CD4-positive, alpha-beta T cell (primary cell): ENCODE data around the gene SEBOX. TPM values are rescaled to one million over a fixed set of nuclear protein-coding genes. Genes with fewer than 3 reads are reported as not detected.

ENCODE experiments used
- ATAC-seq: fragments of 200-7000 bp; cut with Tn5 transposase; one replicate; pipeline ENCODE4 v1.10.0; 2022; ENCODE audit warnings: mild to moderate bottlenecking; ENCODE audit not compliant: poor library complexity
- CTCF ChIA-PET: fragments of 350-600 bp; sonication (Branson Sonifier 250); formaldehyde crosslinking; loops from one replicate; lab custom pipeline; 2021; ENCODE audit warnings: antibody characterized with exemption, inconsistent platforms; lab: Charles Lee
- POLR2A ChIA-PET: fragments of 350-600 bp; sonication (Branson Sonifier 250); formaldehyde crosslinking; loops from one replicate; lab custom pipeline; 2021; ENCODE audit warnings: antibody characterized with exemption, inconsistent platforms; lab: Charles Lee
- DNase-seq, 14 experiments: peaks; one replicate each; pipeline ENCODE4 v3.0.0-alpha.2; 2013 to 2020; ENCODE audit warnings: mixed read lengths in 2 of 14
- H3K27ac ChIP-seq, 2 donors: one replicate each; pipeline versions ENCODE4 v1.5.1 to v1.7.0; 2013; ENCODE audit warnings: low read length in 2 of 2, low read depth in 1 of 2, mild to moderate bottlenecking in 1 of 2
- H3K27me3 ChIP-seq, 2 experiments: 1 replicate in 1 of 2; 2 replicates in 1 of 2; pipeline versions ENCODE4 v1.6.1 to v1.7.0; 2013; ENCODE audit warnings: low read length in 2 of 2, control low read depth in 1 of 2, mild to moderate bottlenecking in 1 of 2, moderate library complexity in 1 of 2; ENCODE audit not compliant: insufficient read depth in 2 of 2, control insufficient read depth in 1 of 2
- H3K36me3 ChIP-seq: one replicate; pipeline ENCODE4 v1.6.1; 2013; ENCODE audit warnings: low read length, control low read depth; ENCODE audit not compliant: insufficient read depth
- H3K4me1 ChIP-seq: one replicate; pipeline ENCODE4 v1.6.1; 2013; ENCODE audit warnings: low read length, control low read depth; ENCODE audit not compliant: insufficient read depth
- H3K4me3 ChIP-seq: one replicate; pipeline ENCODE4 v1.5.1; 2013; ENCODE audit warnings: mild to moderate bottlenecking, low read length, moderate library complexity
- H3K9me3 ChIP-seq, 2 experiments: 1 replicate in 1 of 2; 2 replicates in 1 of 2; pipeline versions ENCODE4 v1.6.1 to v1.7.0; 2013; ENCODE audit warnings: low read length in 2 of 2, mild to moderate bottlenecking in 2 of 2, control low read depth in 1 of 2, moderate library complexity in 1 of 2; ENCODE audit not compliant: control insufficient read depth in 1 of 2, insufficient read depth in 1 of 2
- H3K27ac Mint-ChIP-seq: one replicate; pipeline ENCODE4 v1.8.0; 2020; ENCODE audit warnings: mixed read lengths
- H3K27me3 Mint-ChIP-seq: one replicate; pipeline ENCODE4 v1.8.0; 2021; ENCODE audit warnings: mixed read lengths
- H3K36me3 Mint-ChIP-seq: one replicate; pipeline ENCODE4 v1.8.0; 2021; ENCODE audit warnings: low read depth, mixed read lengths
- H3K4me1 Mint-ChIP-seq: one replicate; pipeline ENCODE4 v1.8.0; 2021; ENCODE audit warnings: low read depth, mixed read lengths
- H3K4me3 Mint-ChIP-seq: one replicate; pipeline ENCODE4 v1.8.0; 2020; ENCODE audit warnings: mild to moderate bottlenecking, mixed read lengths
- H3K9me3 Mint-ChIP-seq: one replicate; pipeline ENCODE4 v1.8.0; 2020; ENCODE audit warnings: mixed read lengths
- intact Hi-C, 2 experiments: fragments of 100-400 bp; cut with DNase I in 1 of 2; cut with micrococcal nuclease in 1 of 2; formaldehyde crosslinking; loops; one replicate each; pipeline versions ENCODE4 v1.15.1 to v1.9.0; 2023 to 2025; cut with DNase I, micrococcal nuclease
- total RNA-seq, 174 experiments: library from RNA in 2 of 174; stranded (reverse) in 2 of 174; gene quantifications; one replicate each; pipeline ENCODE4 v1.2.3 and lab custom pipeline; 2021 to 2026
- TF ChIP-seq, protein P1 (sequence below): fragments of 200-600 bp; IDR thresholded peaks from one replicate; pipeline ENCODE4 v1.8.0; 2022; ENCODE audit warnings: antibody characterized with exemption, mild to moderate bottlenecking

Gene SEBOX
- total RNA-seq, 2 experiments from 2014 or later = not detected

DNA sequence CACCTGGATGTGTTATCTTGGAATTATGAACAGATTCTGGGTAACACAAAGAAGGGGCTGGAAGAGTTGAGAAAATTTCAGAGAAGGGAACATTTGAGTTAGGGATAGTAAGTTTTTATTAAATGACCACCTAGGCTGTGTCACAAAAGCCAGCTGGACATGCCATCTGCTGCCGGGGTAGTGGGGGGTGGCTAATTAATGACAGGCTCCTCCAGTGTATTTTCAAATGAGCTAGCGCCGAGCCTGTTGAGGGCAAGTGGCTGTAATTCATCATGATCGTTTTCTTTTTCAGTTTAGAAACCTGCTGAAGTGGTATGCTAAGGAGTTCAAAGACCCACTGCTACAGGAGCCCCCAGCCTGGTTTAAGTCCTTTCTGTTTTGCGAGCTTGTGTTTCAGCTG, 39.8 kb downstream of the SEBOX start:
- Mint-ChIP-seq H3K27ac (no peak overlapping the region), H3K4me1 (peaks cover under 1% of the 10 kb centered on the region), H3K9me3 (no peaks in the 10 kb centered on the region), H3K36me3 (peaks cover 35% of the 10 kb centered on the region), H3K27me3 (no peaks in the 10 kb centered on the region), H3K4me3 (no peak overlapping the region)
- no peak for DNase-seq
- ATAC-seq = no peak
- intact Hi-C loops = no loop called here
- H3K36me3 ChIP-seq = peaks cover 20% of the 10 kb centered on the region
- no peaks in the 10 kb centered on the region for H3K4me1 ChIP-seq
- ChIA-PET CTCF (interaction anchor here (0.7 kb wide), 1 partner anchor 73 kb away, joined by 3 read pairs; no protein-coding TSS in a partner anchor), POLR2A (interaction anchor here (1.8 kb wide), 1 partner anchor 10 kb away, joined by 7 read pairs; the partner anchor contains the start of genes IFT20 and TNFAIP1)
- H3K9me3 ChIP-seq = no peaks in the 10 kb centered on the region
- H3K27ac ChIP-seq = no peak overlapping the region
- TF ChIP-seq, protein P1, sequence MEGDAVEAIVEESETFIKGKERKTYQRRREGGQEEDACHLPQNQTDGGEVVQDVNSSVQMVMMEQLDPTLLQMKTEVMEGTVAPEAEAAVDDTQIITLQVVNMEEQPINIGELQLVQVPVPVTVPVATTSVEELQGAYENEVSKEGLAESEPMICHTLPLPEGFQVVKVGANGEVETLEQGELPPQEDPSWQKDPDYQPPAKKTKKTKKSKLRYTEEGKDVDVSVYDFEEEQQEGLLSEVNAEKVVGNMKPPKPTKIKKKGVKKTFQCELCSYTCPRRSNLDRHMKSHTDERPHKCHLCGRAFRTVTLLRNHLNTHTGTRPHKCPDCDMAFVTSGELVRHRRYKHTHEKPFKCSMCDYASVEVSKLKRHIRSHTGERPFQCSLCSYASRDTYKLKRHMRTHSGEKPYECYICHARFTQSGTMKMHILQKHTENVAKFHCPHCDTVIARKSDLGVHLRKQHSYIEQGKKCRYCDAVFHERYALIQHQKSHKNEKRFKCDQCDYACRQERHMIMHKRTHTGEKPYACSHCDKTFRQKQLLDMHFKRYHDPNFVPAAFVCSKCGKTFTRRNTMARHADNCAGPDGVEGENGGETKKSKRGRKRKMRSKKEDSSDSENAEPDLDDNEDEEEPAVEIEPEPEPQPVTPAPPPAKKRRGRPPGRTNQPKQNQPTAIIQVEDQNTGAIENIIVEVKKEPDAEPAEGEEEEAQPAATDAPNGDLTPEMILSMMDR = no peak
- no peak overlapping the region for H3K4me3 ChIP-seq
- H3K27me3 ChIP-seq = no peaks in the 10 kb centered on the region

DNA sequence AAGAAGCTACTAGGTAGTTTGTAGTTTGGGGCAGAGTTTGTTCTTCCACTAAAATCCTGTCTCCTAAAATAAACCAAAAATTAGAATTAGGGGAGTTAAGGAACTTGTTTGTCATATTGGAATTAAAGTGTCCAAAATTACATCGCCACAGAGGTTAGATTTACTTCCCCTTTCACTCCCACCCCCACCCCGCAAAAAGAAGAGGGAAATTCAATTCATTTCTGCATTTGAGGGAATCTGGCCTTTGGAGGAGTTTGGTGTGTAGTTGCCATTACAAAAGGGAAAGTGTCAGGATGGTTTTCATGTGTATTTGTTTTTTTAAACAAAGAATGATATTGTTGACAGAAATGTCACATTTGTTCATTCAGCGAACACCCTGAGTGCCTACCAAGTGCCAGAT, 40.2 kb downstream of the SEBOX start:
- Mint-ChIP-seq H3K9me3 (no peaks in the 10 kb centered on the region), H3K4me1 (peaks cover 5% of the 10 kb centered on the region), H3K27ac (no peak overlapping the region), H3K27me3 (no peaks in the 10 kb centered on the region), H3K36me3 (peaks cover 35% of the 10 kb centered on the region), H3K4me3 (no peak overlapping the region)
- ChIA-PET CTCF (interaction anchor here (0.7 kb wide), 1 partner anchor 73 kb away, joined by 3 read pairs; no protein-coding TSS in a partner anchor), POLR2A (interaction anchor here (1.8 kb wide), 1 partner anchor 11 kb away, joined by 7 read pairs; the partner anchor contains the start of genes IFT20 and TNFAIP1)
- no peak overlapping the region for H3K4me3 ChIP-seq
- peaks cover 2% of the 10 kb centered on the region for H3K4me1 ChIP-seq
- peaks cover 20% of the 10 kb centered on the region for H3K36me3 ChIP-seq
- H3K27ac ChIP-seq = no peak overlapping the region
- TF ChIP-seq, protein P1 = no peak
- intact Hi-C loops = no loop called here
- no peaks in the 10 kb centered on the region for H3K27me3 ChIP-seq
- DNase-seq (no peak), ATAC-seq (no peak)
- H3K9me3 ChIP-seq = no peaks in the 10 kb centered on the region

DNA sequence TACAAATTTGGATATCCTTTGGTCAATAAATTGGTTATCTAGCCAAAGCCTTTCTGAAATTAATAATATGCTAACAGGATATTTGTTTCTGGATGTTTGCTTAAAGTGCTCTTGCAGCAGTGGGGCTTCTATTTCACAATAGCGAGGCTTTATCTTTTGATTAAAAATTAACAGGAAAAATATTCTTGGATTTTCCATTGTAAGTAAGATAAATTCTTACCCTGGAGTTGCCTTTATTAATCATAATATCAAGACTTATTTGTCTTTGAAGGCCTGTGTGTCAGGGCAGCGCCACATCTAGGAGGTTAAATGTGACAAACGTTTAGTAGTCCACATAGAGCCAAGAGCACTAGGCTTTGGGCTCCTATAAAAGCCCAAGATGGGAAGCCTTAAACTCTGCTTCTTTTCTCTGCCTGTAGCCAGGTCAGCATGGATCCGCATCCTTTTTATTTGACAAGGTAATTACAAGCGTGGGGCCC, 40.7 kb downstream of the SEBOX start:
- Mint-ChIP-seq H3K4me3 (no peak overlapping the region), H3K36me3 (peaks cover 32% of the 10 kb centered on the region), H3K9me3 (no peaks in the 10 kb centered on the region), H3K4me1 (peaks cover 10% of the 10 kb centered on the region), H3K27me3 (no peaks in the 10 kb centered on the region), H3K27ac (no peak overlapping the region)
- Histone ChIP-seq H3K4me1 (peaks cover 6% of the 10 kb centered on the region), H3K27ac (no peak overlapping the region), H3K4me3 (no peak overlapping the region), H3K9me3 (no peaks in the 10 kb centered on the region), H3K27me3 (no peaks in the 10 kb centered on the region), H3K36me3 (peaks cover 17% of the 10 kb centered on the region)
- intact Hi-C loops = no loop called here
- ATAC-seq (no peak), DNase-seq (no peak)
- TF ChIP-seq, protein P1 = no peak
- ChIA-PET POLR2A (no interaction called here), CTCF (no interaction called here)
